Endometrium (tissue), 2 donors: Measurements from ENCODE around the gene CTNNBL1.

ENCODE experiments used
- FAIRE-seq: peaks from 2 replicates; lab custom pipeline; 2012; peaks lifted over from hg19 to GRCh38; lab: Jason Lieb, UNC
- donor health status: control.
- donor health status: control.

CTNNBL1 gene

GRCh38 chr20:37777012-37777950 lies 83.5 kb downstream of the CTNNBL1 start:
- FAIRE-seq: no peak

GRCh38 chr20:37777988-37778659 lies 84.3 kb downstream of the CTNNBL1 start:
- no peak for FAIRE-seq

DNA sequence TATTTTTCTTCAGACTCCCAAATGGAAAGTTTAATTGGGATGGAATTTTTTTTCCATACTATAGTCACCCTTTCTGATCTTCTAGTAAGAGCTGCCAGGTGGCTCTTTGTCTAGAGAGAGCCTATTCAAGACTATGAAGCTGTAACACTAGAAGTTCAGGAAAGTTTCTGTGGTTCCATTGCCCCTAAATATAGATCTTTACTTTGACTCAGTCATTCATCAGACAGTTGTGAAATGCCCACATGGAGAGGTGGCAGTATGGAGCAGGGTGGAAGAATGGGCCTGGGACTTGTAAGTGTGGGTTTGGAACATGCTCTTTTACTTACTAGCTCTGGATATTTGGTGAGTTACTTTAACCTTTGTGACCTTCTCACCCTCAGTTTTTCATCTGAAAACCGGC lies 87.8 kb downstream of the CTNNBL1 start:
- no peak for FAIRE-seq

- no peak for FAIRE-seq
Measured at GRCh38 chr20:37786043-37786442, 92.2 kb downstream of the CTNNBL1 start.

GRCh38 chr20:37789408-37789807 lies 95.6 kb downstream of the CTNNBL1 start:
- FAIRE-seq: no peak

DNA sequence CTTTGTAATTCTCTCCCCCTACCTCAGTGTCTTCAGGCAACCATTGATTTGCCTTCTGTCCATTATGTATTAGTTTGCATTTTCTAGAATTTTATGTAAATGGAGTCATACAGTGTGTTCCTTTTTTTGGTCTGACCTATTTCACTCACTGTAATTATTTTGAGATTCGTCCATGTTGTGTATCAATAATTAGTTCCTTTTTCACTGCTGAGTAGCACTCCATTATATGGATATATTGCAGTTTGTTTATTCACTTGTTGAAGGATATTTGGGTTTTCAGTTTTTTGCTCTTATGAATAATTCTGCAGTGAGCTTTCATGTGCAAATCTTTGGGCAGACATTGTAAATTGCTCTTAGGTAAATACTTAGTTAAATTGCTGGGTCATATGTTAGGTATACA lies 97.1 kb downstream of the CTNNBL1 start:
- FAIRE-seq: no peak

DNA sequence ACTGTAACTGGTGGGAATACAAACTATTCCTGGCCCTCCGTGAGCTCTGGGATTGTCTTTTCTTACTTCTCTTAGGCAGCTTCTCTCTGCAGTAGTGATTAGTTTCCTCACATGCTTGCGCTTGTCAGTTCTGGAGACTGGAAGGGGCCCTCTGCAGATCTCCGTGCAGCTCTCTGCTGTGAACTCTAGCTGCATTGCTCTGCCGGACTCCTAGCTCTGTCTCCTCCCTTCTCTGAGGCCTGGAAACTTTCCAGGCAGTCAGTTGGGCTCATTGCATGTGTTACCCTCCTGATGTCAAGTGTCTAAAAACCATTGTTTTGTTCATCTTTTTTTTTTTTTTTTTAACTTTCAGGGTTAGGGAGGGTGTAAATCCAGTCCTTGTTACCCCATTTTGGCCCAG lies 102.3 kb downstream of the CTNNBL1 start:
- FAIRE-seq: no peak

DNA sequence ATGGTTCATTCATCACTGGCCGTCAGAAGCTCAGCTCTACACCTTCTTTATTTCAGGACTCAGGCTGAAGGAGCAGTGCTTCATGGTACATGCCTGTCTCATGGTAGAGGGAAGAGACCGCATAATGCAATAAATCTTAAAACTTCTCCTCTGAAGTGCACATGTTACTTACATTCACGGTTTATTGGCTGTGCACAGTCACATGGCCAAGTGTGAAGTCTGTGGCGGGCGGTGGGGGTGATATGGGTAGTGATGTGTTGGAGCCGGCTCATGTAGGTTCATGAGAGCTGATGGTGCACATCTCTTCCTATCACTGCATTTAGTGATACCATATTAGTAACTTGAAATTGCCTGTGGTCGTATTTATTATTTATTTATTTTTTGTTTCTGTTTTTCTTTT lies 102.9 kb downstream of the CTNNBL1 start:
- no peak for FAIRE-seq

GRCh38 chr20:37797669-37798175 lies 103.9 kb downstream of the CTNNBL1 start:
- no peak for FAIRE-seq

GRCh38 chr20:37798312-37798711 lies 104.5 kb downstream of the CTNNBL1 start:
- FAIRE-seq: no peak

- FAIRE-seq: no peak
Measured at GRCh38 chr20:37800618-37801017, 106.8 kb downstream of the CTNNBL1 start.

GRCh38 chr20:37801921-37802320 lies 108.1 kb downstream of the CTNNBL1 start:
- FAIRE-seq: no peak

- no peak for FAIRE-seq
Measured at GRCh38 chr20:37803438-37804307, 109.8 kb downstream of the CTNNBL1 start.

DNA sequence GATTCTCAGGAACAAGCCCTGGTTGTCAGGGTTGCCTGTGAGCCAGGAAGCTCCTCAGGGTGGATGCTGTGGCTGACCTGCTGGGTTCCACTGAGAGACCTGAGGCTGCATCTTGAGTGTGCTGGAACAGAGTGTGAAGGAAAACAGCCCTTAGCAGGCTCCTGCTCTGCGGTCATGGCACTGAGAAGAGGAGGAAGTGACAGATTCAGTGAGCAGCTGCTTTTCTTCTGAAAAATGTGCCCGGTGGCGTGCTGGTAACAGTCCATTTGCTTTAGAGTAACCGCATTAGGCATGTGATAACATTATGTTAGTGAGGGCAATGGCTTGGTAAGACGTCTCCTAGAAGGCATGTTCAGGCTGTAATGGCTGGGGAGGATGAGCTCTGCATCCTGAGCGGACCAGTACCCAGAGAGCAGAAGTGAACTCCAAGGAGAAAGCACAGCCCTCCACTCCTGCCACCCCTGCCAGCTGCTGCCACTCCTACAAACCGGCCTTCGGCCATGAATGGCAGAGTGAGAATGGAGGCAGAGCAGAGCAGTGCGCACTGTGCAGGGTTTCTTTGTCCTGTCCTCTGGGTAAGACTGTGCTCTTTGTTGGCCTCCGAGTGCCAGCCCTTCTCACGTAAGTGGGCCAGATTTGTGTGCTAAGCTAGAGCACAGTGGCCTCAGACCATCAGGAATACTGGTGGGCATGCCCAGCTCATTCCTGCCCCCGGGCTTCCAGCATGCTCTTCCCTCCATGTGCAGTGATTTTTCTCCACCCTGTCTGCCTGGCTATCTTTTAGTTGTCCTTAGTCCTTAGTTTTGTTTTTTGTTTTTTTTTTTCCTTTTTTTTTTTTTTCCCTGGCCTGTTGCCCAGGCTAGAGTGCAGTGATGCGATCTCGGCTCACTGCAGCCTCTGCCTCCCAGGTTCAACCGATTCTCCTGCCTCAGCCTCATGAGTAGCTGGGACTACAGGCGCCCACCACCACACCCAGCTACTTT lies 111.0 kb downstream of the CTNNBL1 start:
- FAIRE-seq: no peak

GRCh38 chr20:37807471-37808232 lies 113.8 kb downstream of the CTNNBL1 start:
- FAIRE-seq: no peak

- no peak for FAIRE-seq
Measured at GRCh38 chr20:37808233-37809070, 114.6 kb downstream of the CTNNBL1 start.

DNA sequence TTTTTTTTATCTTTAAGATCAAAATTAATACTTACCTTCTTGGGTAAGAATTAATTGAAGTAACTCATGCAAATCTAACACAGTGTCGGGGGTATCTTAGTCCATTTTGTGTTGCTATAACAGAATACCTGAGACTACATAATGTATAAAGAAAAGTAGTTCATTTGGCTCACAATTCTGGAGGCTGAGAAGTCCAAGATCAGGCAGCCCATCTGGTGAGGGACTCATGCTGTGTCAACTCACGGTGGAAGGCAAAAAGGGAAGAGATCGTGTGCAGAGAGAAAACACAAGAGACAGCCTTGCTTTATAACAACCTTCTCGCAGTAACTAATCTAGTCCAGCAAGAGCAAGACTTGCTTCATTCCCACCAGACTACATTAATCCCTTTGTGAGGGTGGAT lies 116.2 kb downstream of the CTNNBL1 start:
- FAIRE-seq: no peak

- FAIRE-seq: no peak
Measured at GRCh38 chr20:37816003-37816402, 122.2 kb downstream of the CTNNBL1 start.

- FAIRE-seq: no peak
Measured at GRCh38 chr20:37816726-37817125, 122.9 kb downstream of the CTNNBL1 start.
